ENCODE measurements around the gene CFAP74. TPM values are rescaled to one million over a fixed set of nuclear protein-coding genes. Genes with fewer than 3 reads are reported as not detected.
A peak's percentile ranks its signal among the peaks of the same experiment; 100 is the strongest.

CFAP74 gene
- total RNA-seq, 1 experiment from 2014 or later = 0.28 TPM

DNA sequence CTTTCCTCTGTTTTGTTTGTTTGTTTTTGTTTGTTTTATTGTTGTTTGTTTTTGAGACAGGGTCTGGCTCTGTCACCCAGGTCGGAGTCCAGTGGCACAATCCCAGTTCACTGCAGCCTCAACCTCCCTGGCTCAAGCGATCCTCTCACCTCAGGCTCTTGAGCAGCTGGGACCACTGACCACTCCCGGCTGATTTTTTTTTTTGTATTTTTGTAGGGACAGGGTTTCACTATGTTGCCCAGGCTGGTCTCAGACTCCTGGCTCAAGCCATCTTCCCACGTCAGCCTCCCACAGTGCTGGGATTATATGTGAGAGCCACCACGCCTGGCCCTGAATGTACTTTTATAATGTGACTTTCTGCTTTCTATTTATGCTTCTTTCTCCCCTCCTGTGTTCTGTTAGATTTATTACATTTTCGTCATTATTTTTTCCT is 93.5 kb downstream of the CFAP74 start:
- no peak overlapping the region for H3K14ac ChIP-seq (ENCODE audit: insufficient read depth, low read length)
- peak overlapping the region; percentile 15 for H3K4me2 ChIP-seq (ENCODE audit: insufficient read depth, insufficient read length, low read length)
- H3K4me1 ChIP-seq (ENCODE audit: insufficient read depth, low read length) = no peaks in the 10 kb centered on the region
- H4K5ac ChIP-seq (ENCODE audit: insufficient read length, low read depth, low read length) = no peak overlapping the region
- H3K27ac ChIP-seq (ENCODE audit: insufficient read length, low read depth, low read length) = no peak overlapping the region
- TF ChIP-seq, protein P1, sequence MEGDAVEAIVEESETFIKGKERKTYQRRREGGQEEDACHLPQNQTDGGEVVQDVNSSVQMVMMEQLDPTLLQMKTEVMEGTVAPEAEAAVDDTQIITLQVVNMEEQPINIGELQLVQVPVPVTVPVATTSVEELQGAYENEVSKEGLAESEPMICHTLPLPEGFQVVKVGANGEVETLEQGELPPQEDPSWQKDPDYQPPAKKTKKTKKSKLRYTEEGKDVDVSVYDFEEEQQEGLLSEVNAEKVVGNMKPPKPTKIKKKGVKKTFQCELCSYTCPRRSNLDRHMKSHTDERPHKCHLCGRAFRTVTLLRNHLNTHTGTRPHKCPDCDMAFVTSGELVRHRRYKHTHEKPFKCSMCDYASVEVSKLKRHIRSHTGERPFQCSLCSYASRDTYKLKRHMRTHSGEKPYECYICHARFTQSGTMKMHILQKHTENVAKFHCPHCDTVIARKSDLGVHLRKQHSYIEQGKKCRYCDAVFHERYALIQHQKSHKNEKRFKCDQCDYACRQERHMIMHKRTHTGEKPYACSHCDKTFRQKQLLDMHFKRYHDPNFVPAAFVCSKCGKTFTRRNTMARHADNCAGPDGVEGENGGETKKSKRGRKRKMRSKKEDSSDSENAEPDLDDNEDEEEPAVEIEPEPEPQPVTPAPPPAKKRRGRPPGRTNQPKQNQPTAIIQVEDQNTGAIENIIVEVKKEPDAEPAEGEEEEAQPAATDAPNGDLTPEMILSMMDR (conservative IDR thresholded peaks at IDR 0.05) = no peak
- Mint-ChIP-seq H3K4me1 (peaks cover 15 to 28% of the 10 kb centered on the region in 2 experiments), H3K36me3 (ENCODE audit: insufficient read depth in 1 of 3, low read depth in 3 of 3) (no peaks in the 10 kb centered on the region), H3K9me3 (no peaks in the 10 kb centered on the region), H3K4me3 (peak overlapping the region; percentile 60 to 72), H3K27ac (peak overlapping the region in 1 of 3 experiments; percentile 43; a peak in 2 of 7 replicates), H3K27me3 (ENCODE audit: low read depth) (peaks cover 2% of the 10 kb centered on the region; the same call in 1 of the 2 replicates)
- no peak overlapping the region for H2BK20ac ChIP-seq (ENCODE audit: low read depth, low read length, poor library complexity, severe bottlenecking)
- H3K18ac ChIP-seq (ENCODE audit: insufficient read length, low read depth, low read length) = no peak overlapping the region
- H3K79me1 ChIP-seq (ENCODE audit: insufficient read depth, low read depth, low read length, poor library complexity, severe bottlenecking) = no peaks in the 10 kb centered on the region
- no peaks in the 10 kb centered on the region for H3K79me2 ChIP-seq (ENCODE audit: insufficient read depth, low read length)
- no peak overlapping the region for H2BK5ac ChIP-seq (ENCODE audit: insufficient read length, low read length)
- no peaks in the 10 kb centered on the region for H3K9me3 ChIP-seq (ENCODE audit: control insufficient read depth, low read depth, low read length)
- no peak overlapping the region for H3K4ac ChIP-seq (ENCODE audit: low read depth, low read length)
- H3K23me2 ChIP-seq (ENCODE audit: insufficient read length, low read depth, low read length, poor library complexity, severe bottlenecking) = peaks cover 6% of the 10 kb centered on the region
- no peak overlapping the region for H2BK12ac ChIP-seq (ENCODE audit: insufficient read length, low read depth, low read length)
- no peak overlapping the region for H3K23ac ChIP-seq (ENCODE audit: insufficient read length, low read depth, low read length)
- no peaks in the 10 kb centered on the region for H4K20me1 ChIP-seq (ENCODE audit: control insufficient read depth, insufficient read depth, insufficient read length)
- no peak overlapping the region for H4K91ac ChIP-seq (ENCODE audit: insufficient read length, low read depth, low read length)
- no peak overlapping the region for H2BK120ac ChIP-seq (ENCODE audit: low read depth, low read length, poor library complexity, severe bottlenecking)
- H3T11ph ChIP-seq (ENCODE audit: low read length) = no peak overlapping the region
- no peak for DNase-seq
- no peak overlapping the region for H3K9ac ChIP-seq (ENCODE audit: extremely low read depth, insufficient read length, low read length)
- H3K56ac ChIP-seq (ENCODE audit: insufficient read length, low read depth, low read length) = no peak overlapping the region
- H2AFZ ChIP-seq (ENCODE audit: low read length) = no peak overlapping the region
- no peaks in the 10 kb centered on the region for H3K27me3 ChIP-seq (ENCODE audit: insufficient read depth, low read length)
- WGBS (ENCODE audit: extremely low coverage, insufficient read length, low lambda C conversion rate) = no CpG with 5 or more reads among the region's 6 CpGs
- H2AK5ac ChIP-seq (ENCODE audit: insufficient read length, low read length) = no peak overlapping the region
- H2BK15ac ChIP-seq (ENCODE audit: low read depth, low read length) = no peak overlapping the region
- no peak overlapping the region for H4K8ac ChIP-seq (replicated peaks; ENCODE audit: insufficient read length, low read depth, low read length)
